Trophoblast cell (in vitro differentiated cells and primary cell): ENCODE results near the gene ULK4.

Source experiments
- DNase-seq, 2 donors: peaks; one replicate each; pipeline ENCODE4 v3.0.0-alpha.2; 2016
- H2AFZ ChIP-seq: 2 replicates; pipeline ENCODE4 v1.6.1; 2013; ENCODE audit warnings: low read length, moderate library complexity, mild to moderate bottlenecking; ENCODE audit not compliant: insufficient read depth, poor library complexity
- H2AK5ac ChIP-seq: 2 replicates; pipeline ENCODE4 v1.6.1; 2013; ENCODE audit warnings: mild to moderate bottlenecking, low read length
- H2BK120ac ChIP-seq: 2 replicates; pipeline ENCODE4 v1.6.1; 2013; ENCODE audit warnings: low read length, mild to moderate bottlenecking, moderate library complexity; ENCODE audit not compliant: insufficient read depth, poor library complexity
- H2BK12ac ChIP-seq: 2 replicates; pipeline ENCODE4 v1.6.1; 2013; ENCODE audit warnings: mild to moderate bottlenecking, low read length, moderate library complexity
- H2BK5ac ChIP-seq: 2 replicates; pipeline ENCODE4 v1.6.1; 2013; ENCODE audit warnings: low read length, low read depth, moderate library complexity, mild to moderate bottlenecking; ENCODE audit not compliant: poor library complexity
- H3K14ac ChIP-seq: 2 replicates; pipeline ENCODE4 v1.6.1; 2013; ENCODE audit warnings: mild to moderate bottlenecking, low read length
- H3K18ac ChIP-seq: 2 replicates; pipeline ENCODE4 v1.6.1; 2013; ENCODE audit warnings: mild to moderate bottlenecking, low read length
- H3K23ac ChIP-seq: 2 replicates; pipeline ENCODE4 v1.6.1; 2013; ENCODE audit warnings: low read length
- H3K27ac ChIP-seq: 2 replicates; pipeline ENCODE4 v1.5.1; 2013; ENCODE audit warnings: low read depth, mild to moderate bottlenecking, inconsistent platforms, low read length, moderate library complexity
- H3K27me3 ChIP-seq: 2 replicates; pipeline ENCODE4 v1.6.1; 2013; ENCODE audit warnings: inconsistent platforms, mild to moderate bottlenecking, low read length, moderate library complexity; ENCODE audit not compliant: insufficient read depth
- H3K36me3 ChIP-seq, 2 experiments: 1 replicate in 1 of 2; 2 replicates in 1 of 2; pipeline ENCODE4 v1.6.1; 2013; ENCODE audit warnings: low read length in 2 of 2, mild to moderate bottlenecking in 2 of 2, moderate library complexity in 1 of 2; ENCODE audit not compliant: insufficient read depth in 2 of 2, control insufficient read depth in 1 of 2
- H3K4ac ChIP-seq: 2 replicates; pipeline ENCODE4 v1.6.1; 2013; ENCODE audit warnings: low read depth, mild to moderate bottlenecking, low read length, moderate library complexity
- H3K4me1 ChIP-seq, 2 experiments: 1 replicate in 1 of 2; 2 replicates in 1 of 2; pipeline ENCODE4 v1.6.1; 2013; ENCODE audit warnings: low read length in 2 of 2, mild to moderate bottlenecking in 2 of 2, moderate library complexity in 1 of 2; ENCODE audit not compliant: insufficient read depth in 2 of 2, control insufficient read depth in 1 of 2
- H3K4me2 ChIP-seq: 2 replicates; pipeline ENCODE4 v1.6.1; 2013; ENCODE audit warnings: inconsistent platforms, mild to moderate bottlenecking, low read length, moderate library complexity
- H3K4me3 ChIP-seq: 2 replicates; pipeline ENCODE4 v1.5.1; 2013; ENCODE audit warnings: mild to moderate bottlenecking, low read depth, low read length, inconsistent platforms
- H3K79me1 ChIP-seq: one replicate; pipeline ENCODE4 v1.6.1; 2013; ENCODE audit warnings: low read length
- H3K79me2 ChIP-seq: 2 replicates; pipeline ENCODE4 v1.6.1; 2013; ENCODE audit warnings: low read length, mild to moderate bottlenecking; ENCODE audit not compliant: control insufficient read depth, insufficient read depth, poor library complexity
- H3K9ac ChIP-seq: 2 replicates; pipeline ENCODE4 v1.6.1; 2013; ENCODE audit warnings: mild to moderate bottlenecking, low read length
- H3K9me3 ChIP-seq: 2 replicates; pipeline ENCODE4 v1.6.1; 2013; ENCODE audit warnings: low read depth, mild to moderate bottlenecking, control low read depth, inconsistent platforms, low read length; ENCODE audit not compliant: insufficient read depth
- H4K12ac ChIP-seq: 2 replicates; pipeline ENCODE4 v1.6.1; 2013; ENCODE audit warnings: low read depth, mild to moderate bottlenecking, low read length, moderate library complexity
- H4K8ac ChIP-seq: 2 replicates; pipeline ENCODE4 v1.6.1; 2013; ENCODE audit warnings: low read depth, mild to moderate bottlenecking, low read length, moderate library complexity
- H4K91ac ChIP-seq: one replicate; pipeline ENCODE4 v1.6.1; 2013; ENCODE audit warnings: low read depth, mild to moderate bottlenecking, low read length, moderate library complexity
- WGBS: extraction: QIAGEN DNeasy Blood & Tissue Kit; methylation state at CpG from one replicate; pipeline ENCODE4 v1.1.7; 2013; ENCODE audit warnings: missing lambda C conversion rate; ENCODE audit not compliant: insufficient read length, insufficient coverage; ENCODE audit errors: extremely low coverage; 5-methylcytosine and 5-hydroxymethylcytosine counted together

The ULK4 gene

GRCh38 chr3:41207355-41207754 is 754.5 kb downstream of the ULK4 start:
- H2BK12ac ChIP-seq, result no peak overlapping the region
- no peak overlapping the region for H4K8ac ChIP-seq
- H3K79me2 ChIP-seq, result peaks cover 19% of the 10 kb centered on the region
- no peak overlapping the region for H4K12ac ChIP-seq
- no peak overlapping the region for H3K14ac ChIP-seq
- DNase-seq, result no peak
- no peak overlapping the region for H4K91ac ChIP-seq
- H3K79me1 ChIP-seq, result no peaks in the 10 kb centered on the region
- H3K4me2 ChIP-seq, result no peak overlapping the region
- no peaks in the 10 kb centered on the region for H3K9me3 ChIP-seq
- peaks cover 6 to 10% of the 10 kb centered on the region in 2 experiments for H3K36me3 ChIP-seq
- no peak overlapping the region for H2BK5ac ChIP-seq
- no peak overlapping the region for H3K4me3 ChIP-seq
- H3K9ac ChIP-seq, result no peak overlapping the region
- H3K4ac ChIP-seq, result peak overlapping the region; percentile 93
- H3K27ac ChIP-seq, result no peak overlapping the region
- H3K23ac ChIP-seq, result no peak overlapping the region
- H3K18ac ChIP-seq, result no peak overlapping the region
- H2BK120ac ChIP-seq, result no peak overlapping the region
- no peak overlapping the region for H2AK5ac ChIP-seq
- no peaks in the 10 kb centered on the region for H3K27me3 ChIP-seq
- no CpG with 5 or more reads among the region's 1 CpG for WGBS
- peaks cover 7 to 14% of the 10 kb centered on the region in 2 experiments for H3K4me1 ChIP-seq
- H2AFZ ChIP-seq, result no peak overlapping the region

DNA sequence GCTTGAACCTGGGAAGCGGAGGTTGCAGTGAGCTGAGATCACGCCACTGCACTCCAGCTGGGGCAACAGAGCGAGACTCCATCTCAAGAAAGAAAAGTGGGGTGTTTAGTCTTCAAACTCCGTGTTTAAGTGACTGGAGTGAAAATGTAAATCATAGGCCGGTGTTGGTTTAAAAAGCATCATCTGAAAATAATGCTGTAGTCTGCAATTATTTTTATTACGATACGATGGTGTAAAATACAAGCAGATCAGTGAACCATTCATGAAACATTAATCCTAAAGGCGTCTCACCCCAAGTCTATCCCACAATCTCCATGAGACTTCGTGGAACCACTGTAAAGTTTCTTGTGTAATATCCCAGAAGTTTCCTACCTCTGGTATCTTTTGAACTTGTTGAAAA is 756.3 kb downstream of the ULK4 start:
- H3K79me2 ChIP-seq, result peaks cover 18% of the 10 kb centered on the region
- H3K9ac ChIP-seq, result no peak overlapping the region
- no peak overlapping the region for H4K8ac ChIP-seq
- H3K4me1 ChIP-seq, result peaks cover 4 to 9% of the 10 kb centered on the region in 2 experiments
- no peak overlapping the region for H3K4me3 ChIP-seq
- DNase-seq, result no peak
- H3K14ac ChIP-seq, result no peak overlapping the region
- no peak overlapping the region for H2BK120ac ChIP-seq
- H2AFZ ChIP-seq, result peak overlapping the region; percentile 25
- H3K23ac ChIP-seq, result no peak overlapping the region
- H3K4ac ChIP-seq, result peak overlapping the region; percentile 99
- no peaks in the 10 kb centered on the region for H3K27me3 ChIP-seq
- H3K4me2 ChIP-seq, result no peak overlapping the region
- H3K79me1 ChIP-seq, result peaks cover 2% of the 10 kb centered on the region
- no peak overlapping the region for H3K18ac ChIP-seq
- H2BK5ac ChIP-seq, result no peak overlapping the region
- no peaks in the 10 kb centered on the region for H3K9me3 ChIP-seq
- no peak overlapping the region for H3K27ac ChIP-seq
- no peak overlapping the region for H4K91ac ChIP-seq
- H3K36me3 ChIP-seq, result peaks cover 3 to 5% of the 10 kb centered on the region in 2 experiments
- no CpG with 5 or more reads among the region's 9 CpGs for WGBS
- no peak overlapping the region for H4K12ac ChIP-seq
- H2AK5ac ChIP-seq, result no peak overlapping the region
- no peak overlapping the region for H2BK12ac ChIP-seq

- no CpG with 5 or more reads among the region's 1 CpG for WGBS
- peak overlapping the region; percentile 100 for H3K4ac ChIP-seq
- no peak overlapping the region for H2AFZ ChIP-seq
- H3K14ac ChIP-seq, result no peak overlapping the region
- H3K79me1 ChIP-seq, result peaks cover 11% of the 10 kb centered on the region
- H2BK12ac ChIP-seq, result no peak overlapping the region
- H3K4me3 ChIP-seq, result no peak overlapping the region
- no peak overlapping the region for H3K18ac ChIP-seq
- no peak overlapping the region for H3K27ac ChIP-seq
- H2BK120ac ChIP-seq, result no peak overlapping the region
- no peak overlapping the region for H4K8ac ChIP-seq
- no peak overlapping the region for H3K9ac ChIP-seq
- peaks cover 3% of the 10 kb centered on the region in 2 experiments for H3K36me3 ChIP-seq
- DNase-seq, result no peak
- no peak overlapping the region for H3K23ac ChIP-seq
- H3K9me3 ChIP-seq, result no peaks in the 10 kb centered on the region
- no peaks in the 10 kb centered on the region for H3K27me3 ChIP-seq
- peaks cover 4 to 9% of the 10 kb centered on the region in 2 experiments for H3K4me1 ChIP-seq
- H2BK5ac ChIP-seq, result no peak overlapping the region
- peaks cover 25% of the 10 kb centered on the region for H3K79me2 ChIP-seq
- H2AK5ac ChIP-seq, result no peak overlapping the region
- H3K4me2 ChIP-seq, result peak overlapping the region; percentile 38
- no peak overlapping the region for H4K12ac ChIP-seq
- no peak overlapping the region for H4K91ac ChIP-seq
Observed at GRCh38 chr3:41204369-41204768, 757.5 kb downstream of the ULK4 start.

- no peak overlapping the region for H3K18ac ChIP-seq
- no peaks in the 10 kb centered on the region for H3K27me3 ChIP-seq
- no peaks in the 10 kb centered on the region for H3K9me3 ChIP-seq
- no peak overlapping the region for H3K14ac ChIP-seq
- H4K12ac ChIP-seq, result no peak overlapping the region
- DNase-seq, result peak; percentile 25 to 49
- H3K23ac ChIP-seq, result no peak overlapping the region
- H4K91ac ChIP-seq, result no peak overlapping the region
- H2AK5ac ChIP-seq, result no peak overlapping the region
- H3K79me2 ChIP-seq, result peaks cover 28% of the 10 kb centered on the region
- H3K4me3 ChIP-seq, result no peak overlapping the region
- H3K4me2 ChIP-seq, result peak overlapping the region; percentile 68
- no peak overlapping the region for H2AFZ ChIP-seq
- H3K9ac ChIP-seq, result no peak overlapping the region
- no peak overlapping the region for H4K8ac ChIP-seq
- H2BK5ac ChIP-seq, result no peak overlapping the region
- peaks cover 19% of the 10 kb centered on the region for H3K79me1 ChIP-seq
- no peak overlapping the region for H3K4ac ChIP-seq
- H3K4me1 ChIP-seq, result peaks cover 4 to 8% of the 10 kb centered on the region in 2 experiments
- H3K36me3 ChIP-seq, result peaks cover 3% of the 10 kb centered on the region in 2 experiments
- no peak overlapping the region for H2BK12ac ChIP-seq
- H2BK120ac ChIP-seq, result no peak overlapping the region
- H3K27ac ChIP-seq, result no peak overlapping the region
Observed at GRCh38 chr3:41202834-41203345, 759.0 kb downstream of the ULK4 start.
